Hepatocyte (in vitro differentiated cells): ENCODE measurements around the gene SLPI. TPM values are rescaled to one million over a fixed set of nuclear protein-coding genes. Genes with fewer than 3 reads are reported as not detected.

ENCODE experiments used
- DNase-seq: peaks from one replicate; pipeline ENCODE4 v3.0.0-alpha.2; 2016; ENCODE audit warnings: low spot score
- H2AFZ ChIP-seq: fragments of 200-600 bp; sonication (generic); 2 replicates; pipeline ENCODE4 v1.6.0; 2016; ENCODE audit warnings: antibody characterized with exemption, mild to moderate bottlenecking
- H3K27ac ChIP-seq: fragments of 200-600 bp; sonication (generic); 2 replicates; pipeline ENCODE4 v1.5.1; 2016; ENCODE audit warnings: mild to moderate bottlenecking
- H3K27me3 ChIP-seq: fragments of 200-600 bp; sonication (generic); 2 replicates; pipeline ENCODE4 v1.6.1; 2016
- H3K36me3 ChIP-seq: fragments of 200-600 bp; sonication (generic); replicated peaks from 2 replicates; pipeline ENCODE4 v1.5.1; 2016; ENCODE audit warnings: low read depth; ENCODE audit not compliant: insufficient read depth
- H3K4me1 ChIP-seq: fragments of 200-600 bp; sonication (generic); 2 replicates; pipeline ENCODE4 v1.5.1; 2016; ENCODE audit warnings: mild to moderate bottlenecking, moderate library complexity; ENCODE audit not compliant: insufficient read depth
- H3K4me2 ChIP-seq: fragments of 200-600 bp; sonication (generic); 2 replicates; pipeline ENCODE4 v1.6.0; 2016
- H3K4me3 ChIP-seq: fragments of 200-600 bp; sonication (generic); 2 replicates; pipeline ENCODE4 v1.5.1; 2016; ENCODE audit warnings: mild to moderate bottlenecking
- H3K79me2 ChIP-seq: fragments of 200-600 bp; sonication (generic); 2 replicates; pipeline ENCODE4 v1.6.0; 2017; ENCODE audit warnings: mild to moderate bottlenecking
- H3K9me2 ChIP-seq: fragments of 200-600 bp; sonication (generic); replicated peaks from 2 replicates; pipeline ENCODE4 v1.6.0; 2017; ENCODE audit warnings: mild to moderate bottlenecking; ENCODE audit not compliant: insufficient read depth
- H3K9me3 ChIP-seq: fragments of 200-600 bp; sonication (generic); 2 replicates; pipeline ENCODE4 v1.5.1; 2016; ENCODE audit warnings: low read depth, mild to moderate bottlenecking
- H4K20me1 ChIP-seq: fragments of 200-600 bp; sonication (generic); 2 replicates; pipeline ENCODE4 v1.6.0; 2016; ENCODE audit warnings: mild to moderate bottlenecking; ENCODE audit not compliant: insufficient read depth, poor library complexity, severe bottlenecking
- CTCF ChIP-seq: fragments of 200-600 bp; sonication (generic); IDR thresholded peaks from 2 replicates; pipeline ENCODE4 v1.5.1; 2016; ENCODE audit warnings: antibody characterized with exemption, mild to moderate bottlenecking; ENCODE audit not compliant: poor library complexity
- EZH2 ChIP-seq: fragments of 200-600 bp; sonication (generic); IDR thresholded peaks from 2 replicates; pipeline ENCODE4 v1.6.1; 2016; ENCODE audit warnings: antibody characterized with exemption, mild to moderate bottlenecking, borderline replicate concordance
- EZH2phosphoT487 ChIP-seq: fragments of 200-600 bp; sonication (generic); IDR thresholded peaks from one replicate; pipeline ENCODE4 v1.6.1; 2018; ENCODE audit warnings: antibody characterized with exemption, mild to moderate bottlenecking, low read depth, moderate library complexity; ENCODE audit not compliant: unreplicated experiment, severe bottlenecking
- WGBS: methylation state at CpG from one replicate; pipeline ENCODE4 v1.1.6; 2016; ENCODE audit warnings: low lambda C conversion rate; ENCODE audit errors: missing lambda C conversion rate; 5-methylcytosine and 5-hydroxymethylcytosine counted together
- polyA plus RNA-seq: library from polyadenylated mRNA; unstranded; fragments of >200 nt; fragmentation: Nextera tagmentation; extraction: Ambion mirVana; gene quantifications from 2 replicates; pipeline ENCODE4 v1.2.1, GENCODE V29; 2016
- total RNA-seq: library from RNA; depleted of rRNA; stranded (reverse); fragments of >200 nt; gene quantifications from 2 replicates; pipeline ENCODE4 v1.2.3, GENCODE V29; 2014

SLPI gene
- total and polyA plus RNA-seq, 2 experiments from 2014 or later: 1,330 to 10,154 TPM

- Histone ChIP-seq H3K9me3 (no peaks in the 10 kb centered on the region), H3K79me2 (no peaks in the 10 kb centered on the region), H4K20me1 (no peaks in the 10 kb centered on the region), H3K36me3 (no peaks in the 10 kb centered on the region), H3K4me2 (no peak overlapping the region), H3K27ac (no peak overlapping the region), H2AFZ (no peak overlapping the region), H3K27me3 (no peaks in the 10 kb centered on the region), H3K4me3 (no peak overlapping the region), H3K9me2 (no peaks in the 10 kb centered on the region), H3K4me1 (no peaks in the 10 kb centered on the region)
- no peak for DNase-seq
- TF ChIP-seq CTCF (no peak), EZH2 (no peak), EZH2phosphoT487 (no peak)
Measured at GRCh38 chr20:45266977-45267376, 12.6 kb upstream of the SLPI start.

GRCh38 chr20:45263556-45264266 lies 9.3 kb upstream of the SLPI start:
- H2AFZ ChIP-seq: no peak overlapping the region
- H3K4me3 ChIP-seq: no peak overlapping the region
- no peaks in the 10 kb centered on the region for H3K36me3 ChIP-seq
- peaks cover 7% of the 10 kb centered on the region for H3K27me3 ChIP-seq
- TF ChIP-seq EZH2phosphoT487 (no peak), EZH2 (no peak), CTCF (no peak)
- H3K27ac ChIP-seq: no peak overlapping the region
- no peaks in the 10 kb centered on the region for H4K20me1 ChIP-seq
- H3K9me2 ChIP-seq: no peaks in the 10 kb centered on the region
- H3K9me3 ChIP-seq: no peaks in the 10 kb centered on the region
- H3K4me1 ChIP-seq: no peaks in the 10 kb centered on the region
- no peak overlapping the region for H3K4me2 ChIP-seq
- no peak for DNase-seq
- no peaks in the 10 kb centered on the region for H3K79me2 ChIP-seq
- 85% methylated on average over 3 of the region's 3 CpGs for WGBS

DNA sequence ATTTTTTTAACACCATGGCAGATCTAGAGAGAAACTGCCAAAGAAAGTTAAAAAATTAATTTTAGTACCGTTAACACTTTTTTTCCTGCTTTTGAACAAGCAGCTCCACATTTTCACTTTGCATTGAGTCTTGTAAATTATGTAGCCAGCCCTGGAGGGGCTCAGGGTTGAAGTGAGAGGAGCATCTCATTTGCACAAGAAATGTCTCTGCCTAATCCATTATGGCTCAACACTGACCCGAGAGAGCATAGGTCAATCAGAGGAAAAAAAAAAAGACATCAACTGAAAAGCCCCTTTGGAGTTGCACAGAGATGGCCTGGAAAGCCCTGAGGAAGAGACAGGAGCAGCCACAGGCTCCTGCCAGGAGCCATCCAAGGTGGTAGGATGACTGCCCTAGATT lies 4.3 kb upstream of the SLPI start:
- Histone ChIP-seq H3K36me3 (no peaks in the 10 kb centered on the region), H3K27ac (no peak overlapping the region), H3K4me3 (no peak overlapping the region), H3K27me3 (peaks cover 7% of the 10 kb centered on the region), H3K4me2 (no peak overlapping the region), H3K4me1 (peaks cover 7% of the 10 kb centered on the region), H3K9me3 (no peaks in the 10 kb centered on the region), H3K79me2 (no peaks in the 10 kb centered on the region), H2AFZ (no peak overlapping the region), H3K9me2 (no peaks in the 10 kb centered on the region), H4K20me1 (no peaks in the 10 kb centered on the region)
- TF ChIP-seq EZH2phosphoT487 (no peak), CTCF (no peak), EZH2 (no peak)
- no peak for DNase-seq
- 48% methylated on average over 2 of the region's 2 CpGs for WGBS
